Cardiac atrium fibroblast (primary cell): ENCODE results near the gene MOCOS. TPM values are rescaled to one million over a fixed set of nuclear protein-coding genes. Genes with fewer than 3 reads are reported as not detected.

Experiments used
- total RNA-seq: library from RNA; depleted of rRNA; stranded (reverse); fragments of >200 nt; gene quantifications from 2 replicates; pipeline ENCODE4 v1.2.3, GENCODE V29; 2015

MOCOS gene, protein sequence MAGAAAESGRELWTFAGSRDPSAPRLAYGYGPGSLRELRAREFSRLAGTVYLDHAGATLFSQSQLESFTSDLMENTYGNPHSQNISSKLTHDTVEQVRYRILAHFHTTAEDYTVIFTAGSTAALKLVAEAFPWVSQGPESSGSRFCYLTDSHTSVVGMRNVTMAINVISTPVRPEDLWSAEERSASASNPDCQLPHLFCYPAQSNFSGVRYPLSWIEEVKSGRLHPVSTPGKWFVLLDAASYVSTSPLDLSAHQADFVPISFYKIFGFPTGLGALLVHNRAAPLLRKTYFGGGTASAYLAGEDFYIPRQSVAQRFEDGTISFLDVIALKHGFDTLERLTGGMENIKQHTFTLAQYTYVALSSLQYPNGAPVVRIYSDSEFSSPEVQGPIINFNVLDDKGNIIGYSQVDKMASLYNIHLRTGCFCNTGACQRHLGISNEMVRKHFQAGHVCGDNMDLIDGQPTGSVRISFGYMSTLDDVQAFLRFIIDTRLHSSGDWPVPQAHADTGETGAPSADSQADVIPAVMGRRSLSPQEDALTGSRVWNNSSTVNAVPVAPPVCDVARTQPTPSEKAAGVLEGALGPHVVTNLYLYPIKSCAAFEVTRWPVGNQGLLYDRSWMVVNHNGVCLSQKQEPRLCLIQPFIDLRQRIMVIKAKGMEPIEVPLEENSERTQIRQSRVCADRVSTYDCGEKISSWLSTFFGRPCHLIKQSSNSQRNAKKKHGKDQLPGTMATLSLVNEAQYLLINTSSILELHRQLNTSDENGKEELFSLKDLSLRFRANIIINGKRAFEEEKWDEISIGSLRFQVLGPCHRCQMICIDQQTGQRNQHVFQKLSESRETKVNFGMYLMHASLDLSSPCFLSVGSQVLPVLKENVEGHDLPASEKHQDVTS
- total RNA-seq = 1.1 and 2.3 TPM in 2 replicates

DNA sequence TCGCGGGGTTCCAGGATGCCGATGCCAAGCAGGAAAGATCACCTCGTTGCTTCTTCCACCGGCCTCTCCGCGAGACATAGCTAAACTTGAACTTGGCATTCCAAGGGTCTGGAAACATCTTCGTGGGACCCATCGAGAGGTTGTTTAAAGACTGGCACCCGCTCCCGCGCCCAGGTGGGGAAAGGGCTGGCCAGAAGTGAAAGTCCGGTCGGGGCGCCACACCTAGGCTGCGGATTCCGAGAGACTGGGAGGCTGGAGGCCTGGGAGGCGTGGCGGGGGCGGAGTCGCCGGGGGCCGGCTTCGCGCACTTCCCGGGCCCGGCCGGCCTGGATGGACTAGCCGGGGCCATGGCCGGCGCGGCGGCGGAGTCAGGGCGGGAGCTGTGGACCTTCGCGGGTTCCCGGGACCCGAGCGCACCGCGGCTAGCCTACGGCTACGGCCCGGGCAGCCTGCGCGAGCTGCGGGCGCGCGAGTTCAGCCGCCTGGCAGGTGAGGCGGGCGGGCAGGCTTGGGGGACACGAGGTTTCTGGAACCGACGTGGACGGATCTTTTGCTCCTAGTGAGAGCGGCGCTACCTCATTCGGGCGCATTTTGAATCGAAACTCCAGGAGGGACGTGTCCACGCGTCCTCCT lies at the start of gene MOCOS:
MOCOS (plus strand) TSS at position 305 of the 633 bp plus-strand sequence; CDS start at position 348, 43 bp downstream.

DNA sequence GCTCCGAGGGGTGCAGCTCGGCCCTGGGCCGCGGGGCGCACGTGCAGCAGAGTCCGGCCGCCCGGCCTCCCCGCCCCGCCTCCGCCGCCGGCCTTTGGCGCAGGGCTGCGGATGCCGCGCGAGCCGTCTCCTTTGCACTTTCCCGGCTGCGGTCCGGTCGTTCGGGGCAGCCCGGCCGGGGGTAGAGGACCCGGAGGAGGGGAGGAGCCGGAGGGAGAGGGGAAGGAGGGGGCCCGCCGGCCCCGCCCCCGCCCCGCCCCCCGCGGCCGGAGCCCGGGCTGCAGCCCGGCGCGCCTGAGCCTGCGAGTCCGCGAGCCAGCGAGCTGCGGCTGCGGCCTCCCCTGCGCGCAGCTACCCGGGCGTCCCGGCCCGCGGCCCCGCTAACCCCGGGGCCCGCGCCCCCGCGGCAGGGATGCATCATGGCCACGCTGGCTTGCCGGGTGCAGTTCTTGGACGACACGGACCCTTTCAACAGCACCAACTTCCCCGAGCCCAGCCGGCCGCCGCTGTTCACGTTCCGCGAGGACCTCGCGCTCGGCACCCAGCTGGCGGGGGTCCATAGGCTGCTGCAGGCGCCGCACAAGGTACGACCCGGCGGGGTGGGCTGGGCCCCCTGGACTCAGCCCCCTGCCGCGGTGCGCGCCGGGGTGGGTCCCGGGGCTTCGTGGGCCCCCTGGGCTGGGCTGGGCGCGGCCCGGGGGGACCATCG lies 110.3 kb downstream of the MOCOS start, which contains the start of gene FHOD3:
FHOD3 (plus strand) TSS at position 297 of the 709 bp plus-strand sequence; CDS start at position 420, 123 bp downstream.

Other genes starting within 250 kb of the MOCOS start
- gene RPRD1A, start 119.9 kb upstream of the MOCOS start, total RNA-seq = 19.5 and 28.8 TPM in 2 replicates
- gene SLC39A6, start 58.2 kb upstream of the MOCOS start, total RNA-seq = 46.2 and 56.1 TPM in 2 replicates
- 35.2 and 41.7 TPM in 2 replicates for gene ELP2, start 57.6 kb upstream of the MOCOS start, total RNA-seq
- under 0.01 and 0.18 TPM in 2 replicates for gene FHOD3, start 110.2 kb downstream of the MOCOS start, total RNA-seq